Nephron progenitor cell (in vitro differentiated cells): ENCODE results near the gene NGB.

ENCODE experiments used
- DNase-seq: peaks from one replicate; pipeline ENCODE4 v3.0.0; 2021
- H3K27ac Mint-ChIP-seq: 2 replicates; pipeline ENCODE4 v1.8.0; 2021; ENCODE audit warnings: mild to moderate bottlenecking, moderate library complexity, mixed read lengths
- H3K27me3 Mint-ChIP-seq: 2 replicates; pipeline ENCODE4 v1.8.0; 2021; ENCODE audit warnings: mild to moderate bottlenecking, low read depth, mixed read lengths; ENCODE audit not compliant: poor library complexity
- H3K36me3 Mint-ChIP-seq: 2 replicates; pipeline ENCODE4 v1.8.0; 2021; ENCODE audit warnings: low read depth, mixed read lengths
- H3K4me1 Mint-ChIP-seq: 2 replicates; pipeline ENCODE4 v1.8.0; 2021; ENCODE audit warnings: mixed read lengths
- H3K4me3 Mint-ChIP-seq: 2 replicates; pipeline ENCODE4 v1.8.0; 2021; ENCODE audit warnings: mild to moderate bottlenecking, moderate library complexity, mixed read lengths
- H3K9me3 Mint-ChIP-seq: 2 replicates; pipeline ENCODE4 v1.8.0; 2021; ENCODE audit warnings: mild to moderate bottlenecking, moderate library complexity, mixed read lengths
- TF ChIP-seq, protein P1 (sequence below): fragments of 200-600 bp; sonication (generic); IDR thresholded peaks from 2 replicates; pipeline ENCODE4 v1.5.0; 2021; ENCODE audit warnings: antibody characterized with exemption

Gene NGB

DNA sequence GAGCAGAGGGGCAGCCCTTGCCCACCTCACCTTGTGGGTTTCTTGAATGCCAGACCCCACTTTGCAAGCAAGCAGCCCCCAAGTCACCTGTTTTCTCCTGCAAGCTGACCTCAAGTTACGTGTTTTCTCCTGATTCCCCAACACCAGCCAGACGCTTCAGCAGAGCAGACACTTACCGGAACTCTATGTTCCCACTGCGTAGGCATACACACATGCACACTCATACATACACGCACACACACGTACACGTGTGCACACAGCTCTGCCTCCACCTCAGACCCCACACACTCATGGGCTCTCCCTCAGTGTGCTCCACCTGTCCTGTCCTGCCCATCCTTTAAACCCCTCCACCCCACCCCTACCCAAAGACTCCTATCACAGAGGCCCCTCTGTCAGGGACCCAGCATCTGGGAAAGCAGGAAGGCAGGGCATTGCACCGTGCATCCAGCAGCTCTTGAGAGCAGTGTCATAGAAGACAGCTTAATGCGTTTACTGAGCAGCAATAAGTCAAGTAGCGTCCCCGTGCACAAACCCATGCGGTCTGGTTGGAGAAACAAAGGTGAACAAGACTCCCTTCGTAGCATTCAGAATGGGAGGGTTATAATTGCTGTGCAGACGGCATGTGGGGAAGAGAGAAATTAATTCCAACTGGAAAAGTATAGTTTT lies 45.0 kb downstream of the NGB start:
- H3K4me1 Mint-ChIP-seq: no peaks in the 10 kb centered on the region
- H3K9me3 Mint-ChIP-seq: no peaks in the 10 kb centered on the region
- TF ChIP-seq, protein P1, sequence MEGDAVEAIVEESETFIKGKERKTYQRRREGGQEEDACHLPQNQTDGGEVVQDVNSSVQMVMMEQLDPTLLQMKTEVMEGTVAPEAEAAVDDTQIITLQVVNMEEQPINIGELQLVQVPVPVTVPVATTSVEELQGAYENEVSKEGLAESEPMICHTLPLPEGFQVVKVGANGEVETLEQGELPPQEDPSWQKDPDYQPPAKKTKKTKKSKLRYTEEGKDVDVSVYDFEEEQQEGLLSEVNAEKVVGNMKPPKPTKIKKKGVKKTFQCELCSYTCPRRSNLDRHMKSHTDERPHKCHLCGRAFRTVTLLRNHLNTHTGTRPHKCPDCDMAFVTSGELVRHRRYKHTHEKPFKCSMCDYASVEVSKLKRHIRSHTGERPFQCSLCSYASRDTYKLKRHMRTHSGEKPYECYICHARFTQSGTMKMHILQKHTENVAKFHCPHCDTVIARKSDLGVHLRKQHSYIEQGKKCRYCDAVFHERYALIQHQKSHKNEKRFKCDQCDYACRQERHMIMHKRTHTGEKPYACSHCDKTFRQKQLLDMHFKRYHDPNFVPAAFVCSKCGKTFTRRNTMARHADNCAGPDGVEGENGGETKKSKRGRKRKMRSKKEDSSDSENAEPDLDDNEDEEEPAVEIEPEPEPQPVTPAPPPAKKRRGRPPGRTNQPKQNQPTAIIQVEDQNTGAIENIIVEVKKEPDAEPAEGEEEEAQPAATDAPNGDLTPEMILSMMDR: no peak
- H3K27ac Mint-ChIP-seq: no peak overlapping the region
- DNase-seq: no peak
- no peak overlapping the region for H3K4me3 Mint-ChIP-seq
- H3K27me3 Mint-ChIP-seq: peaks cover 37% of the 10 kb centered on the region
- no peaks in the 10 kb centered on the region for H3K36me3 Mint-ChIP-seq

DNA sequence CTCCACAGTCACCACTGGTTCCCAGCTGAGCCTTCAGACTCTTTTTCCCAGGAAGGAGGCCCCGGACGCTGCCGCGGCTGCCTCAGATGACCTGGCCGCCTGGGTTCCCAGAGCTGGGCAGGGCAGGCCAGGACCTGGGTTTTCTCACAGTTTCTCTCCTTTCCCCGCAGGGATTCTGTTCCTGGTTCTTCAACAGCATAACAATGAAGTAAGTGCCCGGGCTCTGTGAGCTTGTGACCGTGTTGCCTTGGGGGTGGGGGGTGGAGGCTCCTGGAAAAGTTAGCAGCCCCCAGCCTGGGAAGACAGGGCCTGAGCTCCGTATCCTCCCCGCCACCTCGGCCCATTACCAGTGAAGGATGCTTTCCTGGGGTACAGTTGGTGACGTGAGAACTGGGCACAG lies 45.8 kb downstream of the NGB start:
- Mint-ChIP-seq H3K4me1 (no peaks in the 10 kb centered on the region), H3K4me3 (no peak overlapping the region), H3K9me3 (no peaks in the 10 kb centered on the region), H3K27me3 (peaks cover 40% of the 10 kb centered on the region), H3K36me3 (no peaks in the 10 kb centered on the region), H3K27ac (no peak overlapping the region)
- TF ChIP-seq, protein P1: no peak
- no peak for DNase-seq

DNA sequence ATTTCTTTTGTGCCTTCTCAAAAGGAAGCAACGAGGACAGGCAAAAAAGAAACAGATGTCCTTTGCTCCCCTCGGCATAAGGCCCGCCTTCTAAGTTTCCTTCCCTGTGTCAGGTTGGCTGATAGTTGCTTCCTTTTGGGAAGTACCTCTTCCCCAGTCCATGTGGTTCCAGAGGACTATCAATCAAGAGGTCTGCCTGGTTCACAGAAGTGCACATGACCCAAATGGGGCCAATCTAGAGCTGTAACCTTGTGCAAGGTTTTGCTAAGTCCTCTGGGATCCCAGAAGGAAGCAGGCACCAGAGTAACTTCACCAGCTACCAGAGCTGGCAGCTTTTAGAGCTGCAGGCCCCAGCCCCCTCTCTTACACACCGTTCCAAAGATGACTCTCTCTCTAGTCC lies 46.8 kb downstream of the NGB start:
- no peaks in the 10 kb centered on the region for H3K4me1 Mint-ChIP-seq
- H3K9me3 Mint-ChIP-seq: no peaks in the 10 kb centered on the region
- TF ChIP-seq, protein P1: no peak
- peaks cover 42% of the 10 kb centered on the region for H3K27me3 Mint-ChIP-seq
- no peak for DNase-seq
- no peak overlapping the region for H3K27ac Mint-ChIP-seq
- no peaks in the 10 kb centered on the region for H3K36me3 Mint-ChIP-seq
- H3K4me3 Mint-ChIP-seq: no peak overlapping the region

DNA sequence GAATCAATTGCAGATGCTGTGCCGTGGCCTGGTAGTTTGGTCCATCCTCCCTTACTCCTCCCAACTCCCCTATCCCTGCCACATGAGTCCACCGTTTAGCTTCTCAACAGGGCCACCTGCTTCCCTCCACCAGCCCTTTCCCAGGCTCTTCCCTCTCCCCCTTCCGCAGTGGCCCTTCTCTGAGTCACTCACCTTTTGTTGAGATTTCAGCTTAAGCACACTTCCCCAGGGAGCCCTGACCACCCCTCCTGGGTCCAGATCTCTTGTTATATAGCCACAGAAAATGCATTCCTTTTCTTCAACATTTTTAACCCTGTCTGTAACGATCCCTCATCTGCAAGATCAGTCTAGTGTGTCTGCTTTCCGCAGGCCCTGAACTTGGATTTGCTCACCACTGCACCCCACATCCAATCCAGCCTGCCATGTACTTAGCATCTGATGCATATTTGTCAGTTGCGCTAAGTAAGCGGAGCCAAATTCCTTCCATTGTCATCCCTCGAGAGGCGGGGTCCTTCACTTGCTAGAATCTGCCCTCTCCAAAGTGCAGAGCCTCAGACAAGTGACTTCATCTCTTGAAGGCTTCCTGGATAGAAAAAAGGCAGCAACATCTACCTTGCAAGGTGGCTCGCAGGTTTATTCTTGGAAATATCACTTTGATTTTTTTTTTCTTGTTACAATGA lies 48.3 kb downstream of the NGB start:
- no peaks in the 10 kb centered on the region for H3K9me3 Mint-ChIP-seq
- TF ChIP-seq, protein P1: no peak
- no peaks in the 10 kb centered on the region for H3K4me1 Mint-ChIP-seq
- peaks cover 56% of the 10 kb centered on the region for H3K27me3 Mint-ChIP-seq
- no peaks in the 10 kb centered on the region for H3K36me3 Mint-ChIP-seq
- no peak overlapping the region for H3K27ac Mint-ChIP-seq
- DNase-seq: no peak
- no peak overlapping the region for H3K4me3 Mint-ChIP-seq

DNA sequence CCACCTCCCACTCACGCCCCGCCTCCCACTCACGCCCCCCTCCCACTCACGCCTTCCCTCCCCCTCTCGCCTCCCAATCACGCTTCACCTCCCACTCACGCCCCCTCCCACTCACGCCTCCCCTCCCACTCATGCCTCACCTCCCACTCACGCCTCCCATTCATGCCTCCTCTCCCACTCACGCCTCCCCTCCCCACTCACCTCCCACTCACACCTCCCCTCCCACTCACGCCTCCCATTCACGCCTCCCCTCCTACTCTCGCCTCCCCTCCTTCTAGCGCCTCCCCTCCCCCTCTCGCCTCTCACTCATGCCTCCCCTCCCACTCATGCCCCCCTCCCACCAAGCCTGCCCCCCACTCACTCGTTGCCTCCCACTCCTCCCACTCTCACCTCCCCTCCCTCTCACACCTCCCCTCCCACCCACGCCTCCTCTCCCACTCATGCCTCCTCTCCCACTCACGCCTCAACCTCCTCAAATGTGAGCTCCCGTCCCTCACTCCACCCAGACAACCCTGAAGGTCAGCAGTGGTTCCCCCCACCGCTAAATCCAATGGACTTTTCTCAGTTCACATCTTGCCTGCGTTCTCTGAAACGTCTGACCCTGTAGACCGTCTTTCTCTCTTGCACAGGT lies 49.6 kb downstream of the NGB start:
- TF ChIP-seq, protein P1: no peak
- DNase-seq: no peak
- Mint-ChIP-seq H3K9me3 (no peaks in the 10 kb centered on the region), H3K27ac (no peak overlapping the region), H3K27me3 (peaks cover 69% of the 10 kb centered on the region), H3K36me3 (no peaks in the 10 kb centered on the region), H3K4me3 (no peak overlapping the region), H3K4me1 (no peaks in the 10 kb centered on the region)
